Gastroesophageal sphincter (tissue), 3 donors: ENCODE measurements around the gene TSACC.

Experiments used
- CTCF ChIP-seq, 4 experiments: fragments of 200-600 bp in 2 of 4; fragments of 450-650 bp in 2 of 4; sonication (generic) in 1 of 4; IDR thresholded peaks; one replicate each; pipeline ENCODE4 v1.5.1; 2017 to 2019; ENCODE audit warnings: antibody characterized with exemption in 4 of 4, mild to moderate bottlenecking in 2 of 4, moderate library complexity in 2 of 4
- POLR2A ChIP-seq, 2 donors: fragments of 450-650 bp; IDR thresholded peaks; one replicate each; pipeline ENCODE4 v1.6.1; 2017; ENCODE audit warnings: antibody characterized with exemption in 2 of 2, mild to moderate bottlenecking in 2 of 2, moderate library complexity in 1 of 2

GRCh38 chr1:156365754-156366153 lies 27.4 kb downstream of the TSACC start:
- TF ChIP-seq CTCF (IDR thresholded peaks at IDR 0.05): no peak
- TF ChIP-seq POLR2A (IDR thresholded peaks at IDR 0.05): no peak
